ENCODE measurements around the gene HNRNPUL1. TPM values are rescaled to one million over a fixed set of nuclear protein-coding genes. Genes with fewer than 3 reads are reported as not detected.

The HNRNPUL1 gene
- total RNA-seq, 1 donor from 2014 or later: 244 TPM

DNA sequence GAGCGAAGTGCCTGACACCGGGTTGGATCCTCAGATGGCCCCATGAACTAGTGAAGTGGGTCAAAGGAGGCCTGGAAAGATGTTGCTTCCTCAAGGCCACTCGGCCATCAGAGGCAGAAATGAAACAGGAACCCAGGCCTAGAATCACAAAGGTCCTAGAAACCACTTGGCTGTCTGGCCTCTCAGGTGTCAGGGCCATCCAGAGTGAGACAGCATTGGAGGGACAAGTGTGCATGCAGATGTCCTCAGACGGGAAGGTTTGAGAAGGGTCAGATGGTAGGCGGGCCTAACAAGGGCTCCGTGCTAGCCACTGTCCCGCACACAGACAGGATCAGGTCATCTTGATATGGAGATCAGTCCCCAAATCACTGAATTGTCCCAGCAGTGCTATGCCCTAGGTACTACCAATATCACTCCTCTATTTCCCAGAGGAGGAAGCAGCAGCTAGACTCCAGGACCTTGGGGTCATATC, 60.1 kb downstream of the HNRNPUL1 start:
- H3K4me1 Mint-ChIP-seq: peaks cover 70% of the 10 kb centered on the region
- CTCF ChIA-PET: interaction anchor here (1.1 kb wide), 1 partner anchor 28 kb away, joined by 3 read pairs; no protein-coding TSS in a partner anchor
- ATAC-seq (ENCODE audit: low read depth): no peak
- TF ChIP-seq, protein P1, sequence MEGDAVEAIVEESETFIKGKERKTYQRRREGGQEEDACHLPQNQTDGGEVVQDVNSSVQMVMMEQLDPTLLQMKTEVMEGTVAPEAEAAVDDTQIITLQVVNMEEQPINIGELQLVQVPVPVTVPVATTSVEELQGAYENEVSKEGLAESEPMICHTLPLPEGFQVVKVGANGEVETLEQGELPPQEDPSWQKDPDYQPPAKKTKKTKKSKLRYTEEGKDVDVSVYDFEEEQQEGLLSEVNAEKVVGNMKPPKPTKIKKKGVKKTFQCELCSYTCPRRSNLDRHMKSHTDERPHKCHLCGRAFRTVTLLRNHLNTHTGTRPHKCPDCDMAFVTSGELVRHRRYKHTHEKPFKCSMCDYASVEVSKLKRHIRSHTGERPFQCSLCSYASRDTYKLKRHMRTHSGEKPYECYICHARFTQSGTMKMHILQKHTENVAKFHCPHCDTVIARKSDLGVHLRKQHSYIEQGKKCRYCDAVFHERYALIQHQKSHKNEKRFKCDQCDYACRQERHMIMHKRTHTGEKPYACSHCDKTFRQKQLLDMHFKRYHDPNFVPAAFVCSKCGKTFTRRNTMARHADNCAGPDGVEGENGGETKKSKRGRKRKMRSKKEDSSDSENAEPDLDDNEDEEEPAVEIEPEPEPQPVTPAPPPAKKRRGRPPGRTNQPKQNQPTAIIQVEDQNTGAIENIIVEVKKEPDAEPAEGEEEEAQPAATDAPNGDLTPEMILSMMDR (IDR thresholded peaks at IDR 0.05): no peak
- no peak for DNase-seq
- peak overlapping the region; percentile 86 for H3K27ac Mint-ChIP-seq
- peaks cover 56% of the 10 kb centered on the region for H3K36me3 Mint-ChIP-seq (ENCODE audit: low read depth)
- intact Hi-C loops (cut with micrococcal nuclease): no loop called here
- POLR2A ChIA-PET: interaction anchor here (0.5 to 6.2 kb wide), 2 partner anchors 30 to 170 kb away, joined by 3 to 119 read pairs; partner anchors contain the start of gene TGFB1
- H3K9me3 Mint-ChIP-seq: no peaks in the 10 kb centered on the region
- H3K4me3 Mint-ChIP-seq: no peak overlapping the region
- no peaks in the 10 kb centered on the region for H3K27me3 Mint-ChIP-seq

DNA sequence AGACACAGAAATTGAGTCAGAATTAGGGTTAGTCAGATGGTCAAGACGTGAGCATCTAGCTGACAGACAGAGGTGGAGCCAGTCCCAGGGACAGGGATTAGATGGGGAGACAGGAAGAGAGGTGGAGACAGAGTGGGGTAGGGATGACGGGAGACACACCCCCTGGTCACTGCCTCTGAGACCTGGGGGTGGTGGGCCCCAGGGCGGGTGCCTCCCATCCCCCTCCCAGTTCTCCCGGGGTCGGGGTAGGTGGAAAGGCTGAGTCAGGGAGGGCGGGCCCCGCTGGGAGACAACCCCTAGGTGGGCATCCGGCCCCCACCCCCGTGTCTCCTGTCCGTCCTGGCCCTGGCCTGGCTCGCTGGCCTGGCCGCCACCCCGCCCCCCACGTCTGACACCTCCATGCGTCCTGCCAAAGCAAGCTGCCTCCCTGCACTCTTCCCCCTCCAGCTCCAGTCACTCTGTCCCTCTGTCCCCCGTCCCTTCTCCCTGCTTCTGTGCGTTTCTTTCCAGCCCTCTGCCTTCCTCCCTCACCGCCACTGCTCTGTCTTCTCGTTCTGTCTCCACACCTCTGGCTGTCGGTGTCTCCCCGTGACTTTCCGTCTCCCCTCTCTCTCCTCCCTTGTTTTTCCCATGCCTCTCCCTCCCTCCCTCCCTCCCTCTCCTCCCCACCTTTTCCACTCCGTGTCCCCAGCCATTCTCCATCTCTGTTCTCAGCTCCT, 60.9 kb downstream of the HNRNPUL1 start:
- peak overlapping the region; percentile 21 for H3K4me3 Mint-ChIP-seq
- ChIA-PET CTCF (interaction anchor here (1.1 kb wide), 1 partner anchor 27 kb away, joined by 3 read pairs; no protein-coding TSS in a partner anchor), POLR2A (interaction anchor here (0.6 to 6.2 kb wide), 6 partner anchors 10 to 1095 kb away, joined by 3 to 119 read pairs (median 8); partner anchors contain the start of gene TGFB1)
- no peaks in the 10 kb centered on the region for H3K27me3 Mint-ChIP-seq
- H3K4me1 Mint-ChIP-seq: peaks cover 70% of the 10 kb centered on the region
- intact Hi-C loops (cut with micrococcal nuclease): no loop called here
- peaks cover 48% of the 10 kb centered on the region for H3K36me3 Mint-ChIP-seq (ENCODE audit: low read depth)
- DNase-seq (no peak), ATAC-seq (ENCODE audit: low read depth) (no peak)
- no peaks in the 10 kb centered on the region for H3K9me3 Mint-ChIP-seq
- H3K27ac Mint-ChIP-seq: peak overlapping the region; percentile 86
- TF ChIP-seq, protein P1 (IDR thresholded peaks at IDR 0.05): no peak

DNA sequence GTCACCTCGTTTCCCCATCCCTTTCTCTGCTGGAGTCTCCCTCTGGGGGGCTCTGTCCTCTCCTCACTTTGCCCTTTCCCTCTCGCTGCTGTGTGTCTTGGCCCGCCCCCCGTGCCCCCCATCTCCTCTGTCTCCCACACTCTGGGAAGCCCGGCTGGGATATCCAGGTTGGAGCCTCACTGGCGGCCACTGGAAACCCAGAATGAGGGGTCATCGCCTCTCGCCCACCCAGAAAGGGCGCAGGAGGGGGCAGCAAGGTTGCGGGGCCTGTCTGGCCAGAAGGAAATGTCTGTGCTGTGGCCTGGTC, 61.4 kb downstream of the HNRNPUL1 start:
- ChIA-PET POLR2A (interaction anchor here (0.6 to 6.2 kb wide), 7 partner anchors 9 to 1094 kb away, joined by 3 to 119 read pairs (median 11); partner anchors contain the start of genes CCDC97 and TGFB1), CTCF (interaction anchor here (1.0 kb wide), 1 partner anchor 39 kb away, joined by 3 read pairs; the partner anchor contains the start of gene B9D2)
- Mint-ChIP-seq H3K4me1 (peaks cover 74% of the 10 kb centered on the region), H3K4me3 (no peak overlapping the region), H3K9me3 (no peaks in the 10 kb centered on the region), H3K27ac (peak overlapping the region; percentile 86), H3K36me3 (ENCODE audit: low read depth) (peaks cover 46% of the 10 kb centered on the region), H3K27me3 (no peaks in the 10 kb centered on the region)
- no peak for DNase-seq
- TF ChIP-seq, protein P1 (IDR thresholded peaks at IDR 0.05): no peak
- intact Hi-C loops (cut with micrococcal nuclease): no loop called here
- no peak for ATAC-seq (ENCODE audit: low read depth)

- peak overlapping the region; percentile 55 for H3K4me3 Mint-ChIP-seq
- DNase-seq (peak; percentile 49), ATAC-seq (ENCODE audit: low read depth) (peak; percentile 47)
- peaks cover 75% of the 10 kb centered on the region for H3K4me1 Mint-ChIP-seq
- H3K27ac Mint-ChIP-seq: peak overlapping the region; percentile 93
- TF ChIP-seq, protein P1 (IDR thresholded peaks at IDR 0.05): no peak
- no peaks in the 10 kb centered on the region for H3K27me3 Mint-ChIP-seq
- intact Hi-C loops (cut with micrococcal nuclease): loop anchor here (1.0 kb wide), 1 partner anchor 16 kb away; the partner anchor contains the start of gene CCDC97
- H3K36me3 Mint-ChIP-seq (ENCODE audit: low read depth): peaks cover 43% of the 10 kb centered on the region
- ChIA-PET CTCF (interaction anchor here (1.0 to 2.2 kb wide), 3 partner anchors 17 to 38 kb away, joined by 3 to 18 read pairs (median 4); partner anchors contain the start of genes B9D2 and TGFB1), POLR2A (interaction anchor here (0.6 to 6.2 kb wide), 8 partner anchors 9 to 223 kb away, joined by 3 to 119 read pairs (median 26); partner anchors contain the start of genes B9D2, CCDC97, HNRNPUL1 and TGFB1)
- no peaks in the 10 kb centered on the region for H3K9me3 Mint-ChIP-seq
Observed at GRCh38 chr19:41325947-41326706, 62.0 kb downstream of the HNRNPUL1 start.

All from activated B cell treated with CpG ODN at 0.5 μM for 24 hours (primary cell).